Neural crest cell (in vitro differentiated cells): ENCODE results near the gene CXCR6. TPM values are rescaled to one million over a fixed set of nuclear protein-coding genes. Genes with fewer than 3 reads are reported as not detected.
A peak's percentile ranks its signal among the peaks of the same experiment; 100 is the strongest.

Experiments used
- DNase-seq: peaks from one replicate; pipeline ENCODE4 v3.0.0; 2021; ENCODE audit warnings: low read depth, mixed read lengths, low spot score
- H3K27ac Mint-ChIP-seq: one replicate; pipeline ENCODE4 v1.8.0; 2021; ENCODE audit warnings: mild to moderate bottlenecking, mixed read lengths; ENCODE audit not compliant: unreplicated experiment
- H3K27me3 Mint-ChIP-seq: 2 replicates; pipeline ENCODE4 v1.8.0; 2021; ENCODE audit warnings: low read depth, mild to moderate bottlenecking, mixed read lengths
- H3K36me3 Mint-ChIP-seq: 2 replicates; pipeline ENCODE4 v1.8.0; 2021; ENCODE audit warnings: low read depth, mild to moderate bottlenecking, mixed read lengths
- H3K4me1 Mint-ChIP-seq: 2 replicates; pipeline ENCODE4 v1.8.0; 2021; ENCODE audit warnings: mixed read lengths
- H3K4me3 Mint-ChIP-seq: one replicate; pipeline ENCODE4 v1.8.0; 2021; ENCODE audit warnings: mild to moderate bottlenecking, mixed read lengths
- H3K9me3 Mint-ChIP-seq: 2 replicates; pipeline ENCODE4 v1.8.0; 2021; ENCODE audit warnings: mixed read lengths
- total RNA-seq: library from RNA; stranded (reverse); gene quantifications from 2 replicates; pipeline ENCODE4 v1.2.1, GENCODE V29; 2021
- TF ChIP-seq, protein P1 (sequence below): fragments of 200-600 bp; sonication (generic); conservative IDR thresholded peaks from 2 replicates; pipeline ENCODE4 v1.5.0; 2021; ENCODE audit warnings: antibody characterized with exemption, mild to moderate bottlenecking

The CXCR6 gene
- total RNA-seq, 1 donor from 2014 or later, result not detected

DNA sequence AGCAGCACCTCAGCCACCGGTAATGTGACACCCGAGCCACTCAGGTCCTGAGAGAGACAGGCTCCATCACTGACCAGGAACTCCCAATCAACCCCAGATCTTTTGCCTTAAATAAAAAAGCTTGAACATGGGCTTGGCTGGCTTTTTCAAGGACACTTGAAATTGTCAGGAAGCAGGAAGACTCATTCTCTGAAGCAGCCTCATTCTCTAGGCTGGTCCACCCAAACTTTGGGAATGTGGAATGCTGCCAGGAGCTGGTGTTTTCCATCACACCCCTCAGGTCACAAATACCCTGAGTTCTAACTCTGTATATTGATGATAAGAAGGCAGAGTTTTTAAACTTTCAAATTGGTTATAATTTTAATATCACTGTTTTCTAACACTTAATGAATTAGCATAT, 17.0 kb downstream of the CXCR6 start:
- H3K27ac Mint-ChIP-seq, result no peak overlapping the region
- H3K4me3 Mint-ChIP-seq, result no peak overlapping the region
- H3K27me3 Mint-ChIP-seq, result no peaks in the 10 kb centered on the region
- H3K4me1 Mint-ChIP-seq, result no peaks in the 10 kb centered on the region
- peaks cover 22% of the 10 kb centered on the region for H3K36me3 Mint-ChIP-seq
- no peaks in the 10 kb centered on the region for H3K9me3 Mint-ChIP-seq
- DNase-seq, result no peak
- TF ChIP-seq, protein P1, sequence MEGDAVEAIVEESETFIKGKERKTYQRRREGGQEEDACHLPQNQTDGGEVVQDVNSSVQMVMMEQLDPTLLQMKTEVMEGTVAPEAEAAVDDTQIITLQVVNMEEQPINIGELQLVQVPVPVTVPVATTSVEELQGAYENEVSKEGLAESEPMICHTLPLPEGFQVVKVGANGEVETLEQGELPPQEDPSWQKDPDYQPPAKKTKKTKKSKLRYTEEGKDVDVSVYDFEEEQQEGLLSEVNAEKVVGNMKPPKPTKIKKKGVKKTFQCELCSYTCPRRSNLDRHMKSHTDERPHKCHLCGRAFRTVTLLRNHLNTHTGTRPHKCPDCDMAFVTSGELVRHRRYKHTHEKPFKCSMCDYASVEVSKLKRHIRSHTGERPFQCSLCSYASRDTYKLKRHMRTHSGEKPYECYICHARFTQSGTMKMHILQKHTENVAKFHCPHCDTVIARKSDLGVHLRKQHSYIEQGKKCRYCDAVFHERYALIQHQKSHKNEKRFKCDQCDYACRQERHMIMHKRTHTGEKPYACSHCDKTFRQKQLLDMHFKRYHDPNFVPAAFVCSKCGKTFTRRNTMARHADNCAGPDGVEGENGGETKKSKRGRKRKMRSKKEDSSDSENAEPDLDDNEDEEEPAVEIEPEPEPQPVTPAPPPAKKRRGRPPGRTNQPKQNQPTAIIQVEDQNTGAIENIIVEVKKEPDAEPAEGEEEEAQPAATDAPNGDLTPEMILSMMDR, result no peak

DNA sequence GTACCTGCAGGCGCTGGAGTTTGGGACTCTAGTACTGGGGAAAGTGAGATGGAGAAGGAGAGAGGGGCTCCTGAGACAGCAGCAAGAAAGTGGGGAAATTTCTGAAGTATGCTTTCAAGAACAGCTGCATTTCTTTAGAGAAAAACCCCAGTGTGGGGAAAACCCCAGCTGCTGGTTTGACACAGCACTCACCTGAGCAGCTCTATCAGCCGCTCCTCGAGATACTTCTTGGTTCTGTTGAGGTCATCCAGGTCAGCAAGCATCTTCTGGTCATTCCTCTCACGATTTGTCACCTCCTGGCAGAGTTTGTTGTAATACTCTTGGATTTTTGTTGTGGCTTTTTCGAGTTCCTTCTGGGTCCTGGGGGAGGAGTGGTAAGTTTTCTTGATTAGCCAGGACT, 18.8 kb downstream of the CXCR6 start:
- H3K4me1 Mint-ChIP-seq, result no peaks in the 10 kb centered on the region
- no peak for DNase-seq
- TF ChIP-seq, protein P1, result no peak
- peaks cover 22% of the 10 kb centered on the region for H3K36me3 Mint-ChIP-seq
- H3K27me3 Mint-ChIP-seq, result no peaks in the 10 kb centered on the region
- H3K9me3 Mint-ChIP-seq, result no peaks in the 10 kb centered on the region
- H3K27ac Mint-ChIP-seq, result no peak overlapping the region
- H3K4me3 Mint-ChIP-seq, result no peak overlapping the region

DNA sequence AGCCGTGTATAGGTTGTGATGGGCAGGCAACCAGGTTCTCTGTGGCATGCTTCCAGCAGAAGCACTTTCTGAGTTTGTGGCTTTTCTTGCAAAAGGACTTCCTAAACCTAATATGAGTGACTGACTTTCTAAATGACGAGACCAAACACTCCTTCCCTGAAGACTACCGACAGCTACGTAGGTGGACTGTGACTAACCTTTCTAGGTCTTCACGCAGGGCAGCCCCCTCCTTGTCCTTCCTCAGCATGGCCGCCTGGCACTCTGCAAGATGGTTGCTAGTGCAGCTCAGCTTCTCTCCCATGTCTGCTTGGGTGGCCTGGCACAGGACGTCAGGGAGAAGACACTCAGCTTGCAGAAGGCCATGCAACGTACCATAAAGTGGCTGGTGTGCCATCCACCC, 20.9 kb downstream of the CXCR6 start:
- Mint-ChIP-seq H3K4me3 (no peak overlapping the region), H3K36me3 (peaks cover 16% of the 10 kb centered on the region), H3K27ac (no peak overlapping the region)

DNA sequence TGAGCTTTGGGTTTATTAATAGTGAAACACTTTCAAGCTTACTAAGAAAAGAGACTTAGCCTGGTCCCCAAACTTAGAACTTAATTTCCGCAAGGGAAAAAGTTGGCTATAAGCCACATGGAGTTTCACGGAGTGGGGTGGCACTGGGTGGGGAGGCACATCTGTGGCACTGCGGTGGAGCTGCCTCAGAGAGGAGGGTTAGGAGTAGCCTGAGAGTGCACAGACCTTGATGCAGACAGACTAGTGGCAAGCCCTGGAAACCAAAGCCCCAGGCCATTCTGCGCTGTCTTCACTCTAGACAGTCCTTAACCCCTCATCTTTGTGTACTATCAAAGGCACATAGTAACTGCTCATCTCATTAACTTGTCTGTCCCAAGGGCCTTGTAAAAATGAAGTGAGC, 22.0 kb downstream of the CXCR6 start:
- Mint-ChIP-seq H3K4me1 (no peaks in the 10 kb centered on the region), H3K27ac (no peak overlapping the region), H3K27me3 (no peaks in the 10 kb centered on the region), H3K9me3 (no peaks in the 10 kb centered on the region), H3K4me3 (no peak overlapping the region), H3K36me3 (peaks cover 14% of the 10 kb centered on the region)
- TF ChIP-seq, protein P1, result no peak
- DNase-seq, result no peak

More for the DNA sequence above, 20.9 kb downstream of the CXCR6 start:
- DNase-seq, result no peak
- TF ChIP-seq, protein P1, result no peak
- Mint-ChIP-seq H3K27me3 (no peaks in the 10 kb centered on the region), H3K4me1 (no peaks in the 10 kb centered on the region), H3K9me3 (no peaks in the 10 kb centered on the region)

DNA sequence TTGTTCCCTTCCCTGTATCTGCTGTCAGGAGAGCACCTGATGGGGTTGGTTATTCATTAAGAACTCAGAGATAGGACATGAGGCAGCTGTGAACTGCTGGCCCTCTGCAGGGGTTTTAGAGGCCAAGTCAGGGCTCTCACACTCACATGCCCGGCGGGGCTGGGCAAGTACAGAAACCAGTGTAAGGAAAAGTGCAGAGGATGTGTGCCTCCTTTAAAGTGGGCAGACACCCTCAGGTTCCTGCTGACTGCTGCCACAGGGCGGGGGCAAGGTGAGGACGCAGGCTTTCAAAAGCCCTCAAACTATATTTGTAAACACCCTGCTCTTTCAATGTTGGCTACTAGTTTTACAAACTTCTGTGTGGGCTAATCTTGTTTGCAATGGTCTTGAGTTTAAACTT, 22.4 kb downstream of the CXCR6 start:
- TF ChIP-seq, protein P1, result no peak
- no peaks in the 10 kb centered on the region for H3K4me1 Mint-ChIP-seq
- H3K4me3 Mint-ChIP-seq, result no peak overlapping the region
- no peaks in the 10 kb centered on the region for H3K27me3 Mint-ChIP-seq
- no peak overlapping the region for H3K27ac Mint-ChIP-seq
- H3K9me3 Mint-ChIP-seq, result no peaks in the 10 kb centered on the region
- no peak for DNase-seq
- H3K36me3 Mint-ChIP-seq, result peaks cover 14% of the 10 kb centered on the region

DNA sequence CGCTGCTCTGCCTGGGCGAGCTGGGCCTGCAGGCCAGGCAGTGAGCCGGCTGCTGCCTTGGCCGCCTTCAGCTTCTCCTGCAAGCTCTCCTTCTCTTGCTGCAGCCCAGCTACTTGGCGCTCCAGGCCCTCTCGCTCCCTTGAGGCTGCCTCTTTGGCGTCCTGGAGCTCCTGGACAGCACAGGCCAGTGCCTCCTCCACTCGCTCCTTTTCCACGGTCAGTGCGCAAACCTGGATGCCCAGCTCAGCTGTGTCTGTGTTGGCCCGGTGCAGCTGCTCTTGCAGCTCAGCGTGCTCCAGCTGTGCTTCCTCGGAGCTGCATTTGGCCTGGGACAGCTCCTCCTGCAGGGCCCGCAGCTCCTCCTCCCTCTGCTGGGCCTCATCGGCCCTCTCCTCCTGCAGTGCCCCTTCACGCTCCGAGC, 23.1 kb downstream of the CXCR6 start:
- Mint-ChIP-seq H3K4me1 (no peaks in the 10 kb centered on the region), H3K27me3 (no peaks in the 10 kb centered on the region), H3K27ac (peak overlapping the region; percentile 35), H3K36me3 (peaks cover 10% of the 10 kb centered on the region), H3K9me3 (no peaks in the 10 kb centered on the region), H3K4me3 (no peak overlapping the region)
- TF ChIP-seq, protein P1, result no peak
- no peak for DNase-seq
